GM19099 (cell line): Measurements from ENCODE around the gene PAX6.

Source experiments
- POLR2A ChIP-seq: IDR thresholded peaks from 3 replicates; pipeline ENCODE4 v1.6.1; 2011; ENCODE audit warnings: low read depth; ENCODE audit not compliant: insufficient read length; ENCODE audit errors: extremely low read depth

Gene PAX6

DNA sequence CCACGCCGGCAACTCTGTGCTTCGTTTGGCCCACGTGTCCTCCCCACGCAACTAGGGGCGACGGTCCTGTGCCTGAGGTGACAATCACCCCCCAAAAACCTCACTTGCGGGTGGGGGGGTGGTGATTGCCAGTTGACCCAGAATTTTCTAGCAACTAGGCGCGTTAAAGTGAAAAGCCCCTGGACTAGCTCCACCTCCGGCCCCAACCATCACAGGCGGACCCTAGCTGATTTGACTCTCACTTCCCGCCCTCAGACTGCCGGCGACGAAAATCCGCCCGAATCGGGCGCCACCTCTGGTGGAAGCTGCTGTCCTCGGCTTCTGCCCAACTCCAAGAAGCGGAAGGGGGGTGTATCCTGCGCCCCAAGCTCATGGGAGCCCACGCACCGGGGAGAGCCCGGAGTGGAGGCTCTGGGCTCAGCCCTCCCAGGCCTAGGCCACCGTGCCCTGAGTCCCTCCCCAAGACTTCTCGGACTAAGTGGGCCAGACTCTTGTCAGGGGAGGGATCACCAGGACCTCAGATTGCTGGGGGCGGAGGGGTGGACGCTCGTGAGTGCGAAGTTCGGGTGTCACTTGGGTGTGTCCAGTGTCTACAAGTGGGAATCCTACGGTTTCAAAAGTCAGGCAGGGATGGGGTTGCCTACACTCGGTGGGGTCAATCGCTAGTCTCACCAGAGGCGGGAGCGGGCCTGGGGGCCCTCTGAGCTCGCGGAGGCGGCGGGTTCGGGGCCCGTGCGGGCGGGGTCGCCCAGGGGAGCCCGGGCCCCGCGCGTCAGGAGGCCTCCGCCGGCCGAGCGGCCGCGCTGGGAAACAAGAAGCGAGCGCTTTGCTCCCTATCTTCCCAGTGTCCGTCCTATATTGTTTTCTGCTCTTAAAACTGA lies 12.3 kb downstream of the PAX6 start:
- no peak for TF ChIP-seq POLR2A

DNA sequence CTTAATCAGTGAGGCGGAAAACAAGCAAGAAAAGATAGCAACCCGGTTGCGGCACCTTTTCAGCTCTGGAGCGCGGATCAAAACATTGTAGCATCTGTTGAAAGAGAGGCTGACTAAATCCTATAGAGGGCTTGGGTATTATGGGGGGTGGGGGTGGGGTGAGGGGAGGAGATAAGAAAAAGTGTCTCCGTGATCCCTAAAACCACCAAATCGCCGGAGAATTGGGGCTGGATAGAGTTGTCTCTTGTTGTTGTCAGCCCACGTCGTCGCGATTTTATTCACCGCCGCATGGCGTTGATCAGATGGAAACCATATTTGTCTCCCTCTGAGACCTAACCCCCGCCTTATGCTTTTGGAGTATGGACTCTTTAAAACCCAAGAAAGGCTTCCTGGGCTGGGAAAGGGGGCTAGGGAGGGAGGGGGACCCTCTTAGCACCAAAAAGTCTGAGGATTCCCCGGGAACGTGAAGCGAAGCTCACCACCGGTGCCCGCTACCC lies 13.0 kb downstream of the PAX6 start:
- no peak for TF ChIP-seq POLR2A

DNA sequence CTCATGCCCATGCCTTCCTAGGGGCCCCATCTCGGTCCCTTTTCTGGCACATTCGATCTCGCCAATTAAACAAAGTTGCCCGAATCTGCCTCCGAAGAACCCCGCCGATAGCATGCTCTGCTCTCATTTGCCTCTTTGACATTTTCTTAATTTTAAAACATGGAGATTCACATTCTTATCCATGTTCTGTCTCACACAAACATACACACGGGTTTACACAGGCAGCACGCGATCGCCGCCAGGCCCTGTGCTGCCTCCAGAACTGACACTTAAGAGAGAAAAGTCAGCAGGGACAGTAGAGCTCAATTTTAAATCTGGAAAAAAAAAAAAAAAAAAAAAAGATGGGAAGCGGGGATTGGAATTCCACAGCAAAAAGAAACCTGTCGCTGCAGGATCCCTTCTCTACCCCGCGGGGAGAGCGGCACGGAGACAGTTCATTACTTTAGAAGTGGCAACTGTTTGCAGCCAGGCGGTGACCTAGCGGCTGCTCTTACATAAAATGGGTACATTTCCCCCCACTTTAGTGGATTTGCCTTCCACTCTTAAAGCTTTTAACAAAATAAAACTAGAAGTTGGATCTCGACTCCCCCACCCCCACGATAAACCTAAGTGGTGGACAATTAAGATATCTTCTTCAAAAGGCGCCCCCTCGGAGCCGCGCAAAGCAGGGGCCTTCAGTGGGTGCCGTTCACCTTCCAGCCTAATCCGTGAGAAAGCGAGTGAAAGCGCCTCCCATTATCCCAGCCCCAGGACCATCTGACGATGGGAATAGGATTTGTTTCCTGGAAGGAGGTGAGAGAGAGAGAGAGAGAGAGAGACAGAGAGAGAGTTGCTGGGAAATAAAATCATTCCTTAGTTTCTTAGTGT lies 13.7 kb downstream of the PAX6 start:
- no peak for TF ChIP-seq POLR2A

DNA sequence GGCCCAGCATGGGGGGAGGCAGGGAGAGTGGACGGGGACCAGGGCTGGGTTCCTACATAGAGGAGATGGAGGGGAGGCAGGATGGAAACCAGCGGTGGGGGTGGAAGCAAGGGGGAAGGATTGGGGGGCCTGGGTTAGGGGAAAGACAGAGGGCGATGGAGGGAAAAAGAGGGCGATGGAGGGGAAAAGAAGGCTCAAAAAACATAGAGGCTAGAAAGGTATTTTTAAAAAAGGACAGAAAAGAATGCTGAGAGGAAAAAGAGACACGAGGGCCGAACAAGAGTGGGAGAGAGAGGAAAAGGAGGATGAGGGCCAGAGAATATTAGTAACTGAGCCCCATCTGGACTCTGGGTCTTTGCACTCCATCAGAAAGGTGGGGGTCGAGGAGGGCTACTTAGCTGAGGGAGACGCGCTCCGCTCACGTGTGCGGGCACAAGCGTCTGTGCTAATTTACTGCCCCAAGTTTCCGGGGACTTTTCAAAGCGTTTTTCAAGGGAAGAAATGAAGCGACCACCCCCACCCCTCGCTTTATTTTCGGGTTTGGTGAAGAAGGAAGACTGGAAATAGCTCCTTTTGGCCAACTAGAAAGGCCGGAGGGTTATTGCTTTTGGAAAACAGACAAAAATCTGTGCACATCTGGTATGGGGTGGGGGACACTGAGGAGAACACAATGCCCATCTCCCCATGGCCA lies 14.5 kb downstream of the PAX6 start:
- no peak for TF ChIP-seq POLR2A

DNA sequence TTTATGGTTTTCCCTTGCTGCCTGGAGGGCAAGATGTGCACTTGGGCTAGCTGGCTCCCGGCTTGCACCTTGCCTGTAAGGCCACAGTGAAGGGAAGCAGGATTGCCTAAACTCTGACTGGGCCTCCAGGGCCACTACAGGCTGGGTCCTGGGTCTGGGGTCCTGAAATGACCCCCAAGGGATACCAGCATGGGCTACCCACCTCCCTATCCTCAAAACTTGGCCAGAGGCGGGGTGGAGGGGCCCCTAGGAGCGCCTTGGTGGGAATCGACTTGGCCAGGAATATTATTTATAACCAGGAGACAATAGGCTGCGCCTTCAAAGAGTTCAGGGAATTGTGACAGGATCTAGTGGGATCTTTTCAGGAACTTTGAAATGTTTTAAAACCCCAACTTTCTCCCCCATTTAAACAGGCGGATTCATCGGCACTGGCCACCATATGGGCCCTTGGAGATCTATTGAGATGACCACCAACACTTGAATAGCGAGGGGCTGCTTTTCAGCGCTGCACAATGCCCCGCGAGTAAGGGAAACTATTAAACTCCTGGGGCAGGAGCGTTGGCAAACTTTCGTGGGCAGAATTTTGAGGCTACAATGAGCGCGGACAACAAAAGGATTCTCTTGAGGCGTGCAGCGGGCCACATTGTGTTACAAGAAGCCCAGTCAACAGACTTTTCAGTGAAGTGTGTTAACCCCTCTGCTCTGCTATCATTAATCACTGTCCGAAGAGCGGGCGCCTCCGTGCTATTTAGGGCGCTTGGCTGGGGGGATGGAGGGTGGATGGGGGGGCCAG lies 15.2 kb downstream of the PAX6 start:
- TF ChIP-seq POLR2A, result no peak

DNA sequence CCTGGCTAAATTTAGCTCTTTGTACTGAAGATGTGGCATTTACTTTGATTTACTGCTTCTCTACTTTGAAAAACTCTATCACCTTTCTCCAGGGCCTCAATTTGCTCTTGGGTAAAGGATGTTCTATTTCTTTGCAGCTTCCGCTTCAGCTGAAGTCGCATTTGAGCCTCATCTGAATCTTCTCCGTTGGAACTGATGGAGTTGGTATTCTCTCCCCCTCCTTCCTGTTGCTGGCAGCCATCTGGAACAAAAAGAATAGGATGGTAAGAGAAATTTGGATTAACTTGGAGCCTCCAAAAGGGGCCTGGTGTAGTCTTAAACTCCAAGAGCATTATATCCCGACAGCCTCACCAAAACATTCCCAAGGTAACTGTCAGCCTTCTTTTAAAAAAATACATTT lies 16.6 kb downstream of the PAX6 start:
- TF ChIP-seq POLR2A, result no peak

DNA sequence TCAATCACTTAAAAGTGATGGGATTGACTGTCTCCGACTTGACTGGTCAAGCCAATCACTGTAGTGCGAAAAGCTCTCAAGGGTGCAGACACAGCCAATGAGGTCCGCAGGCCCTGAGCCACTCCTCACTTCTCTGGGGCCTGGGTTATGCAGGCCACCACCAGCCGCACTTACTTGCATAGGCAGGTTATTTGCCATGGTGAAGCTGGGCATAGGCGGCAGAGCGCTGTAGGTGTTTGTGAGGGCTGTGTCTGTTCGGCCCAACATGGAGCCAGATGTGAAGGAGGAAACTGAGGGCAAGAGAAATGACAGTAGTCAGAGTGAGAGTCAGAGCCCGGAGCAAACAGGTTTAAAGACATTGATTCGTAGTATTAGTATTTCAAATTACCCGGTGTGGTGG lies 17.9 kb downstream of the PAX6 start:
- TF ChIP-seq POLR2A, result no peak

DNA sequence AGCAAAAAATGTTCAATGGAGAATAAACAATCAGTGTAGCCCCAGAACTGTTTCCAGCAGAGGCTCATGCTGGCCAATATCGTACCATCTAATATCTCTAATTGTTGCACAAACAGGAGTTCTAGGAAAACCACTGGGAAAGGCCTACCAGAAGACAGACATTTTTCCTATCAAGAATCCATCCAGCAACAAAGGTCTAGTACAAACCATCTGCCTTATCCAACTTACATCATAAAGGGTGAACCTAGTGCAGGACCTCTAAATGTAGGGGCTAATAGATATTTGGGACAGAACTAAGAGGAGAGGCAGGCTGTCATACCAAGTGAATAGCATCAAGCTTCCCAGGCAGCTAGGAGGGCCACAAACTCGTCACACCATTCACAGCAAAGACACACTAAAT lies 18.7 kb downstream of the PAX6 start:
- TF ChIP-seq POLR2A, result no peak

DNA sequence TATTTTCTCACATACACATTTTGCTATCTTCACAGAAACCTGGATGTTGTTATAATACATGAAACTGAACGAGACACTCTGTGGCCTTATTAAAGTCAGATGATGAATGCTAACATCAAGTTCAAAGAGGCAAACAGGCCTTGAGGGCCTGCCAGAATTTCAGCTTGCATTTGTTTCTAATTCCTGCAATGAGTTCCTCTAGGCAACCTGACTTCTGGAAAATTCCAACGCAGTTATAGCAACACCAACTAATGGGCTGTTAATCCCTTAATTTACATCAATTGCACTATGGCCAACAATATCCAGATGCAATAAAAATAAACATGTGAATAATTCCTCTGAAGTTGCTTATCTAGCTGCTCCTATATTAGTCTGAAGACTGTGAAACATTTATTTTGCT lies 19.1 kb downstream of the PAX6 start:
- no peak for TF ChIP-seq POLR2A

DNA sequence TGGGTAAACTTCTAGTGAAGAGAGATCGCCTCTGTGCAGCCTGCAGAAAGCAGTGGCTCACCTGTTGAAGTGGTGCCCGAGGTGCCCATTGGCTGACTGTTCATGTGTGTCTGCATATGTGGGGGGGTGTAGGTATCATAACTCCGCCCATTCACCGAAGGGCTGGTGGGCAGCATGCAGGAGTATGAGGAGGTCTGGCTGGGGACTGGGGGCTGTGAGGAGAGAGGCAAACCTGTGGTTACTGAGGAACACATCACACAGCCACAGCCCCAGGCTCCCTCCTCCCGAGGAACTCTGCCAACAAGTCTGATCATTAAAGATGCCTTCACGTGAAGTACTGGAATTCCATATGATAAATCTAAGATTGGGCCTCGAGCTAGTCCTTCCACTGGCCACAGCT lies 20.5 kb downstream of the PAX6 start:
- no peak for TF ChIP-seq POLR2A

DNA sequence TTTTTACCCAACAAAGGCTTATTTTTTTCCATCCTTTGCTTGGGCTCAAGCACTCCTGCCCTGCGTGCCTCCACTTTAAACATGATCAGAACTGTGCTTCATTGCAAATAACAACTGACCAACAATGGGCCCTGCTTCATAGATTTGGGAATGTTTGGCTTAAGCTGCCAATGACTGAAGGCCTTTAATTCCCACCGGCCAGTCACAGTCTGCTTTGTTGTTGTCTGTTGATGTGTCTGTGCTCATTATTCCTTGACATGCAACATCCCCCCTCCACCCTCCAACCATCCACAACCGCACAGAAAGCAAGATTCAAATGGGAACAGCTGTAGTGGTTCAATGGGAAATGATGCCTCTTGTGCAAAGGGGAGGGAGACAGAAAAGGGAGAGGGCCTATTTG lies 23.0 kb downstream of the PAX6 start:
- no peak for TF ChIP-seq POLR2A

DNA sequence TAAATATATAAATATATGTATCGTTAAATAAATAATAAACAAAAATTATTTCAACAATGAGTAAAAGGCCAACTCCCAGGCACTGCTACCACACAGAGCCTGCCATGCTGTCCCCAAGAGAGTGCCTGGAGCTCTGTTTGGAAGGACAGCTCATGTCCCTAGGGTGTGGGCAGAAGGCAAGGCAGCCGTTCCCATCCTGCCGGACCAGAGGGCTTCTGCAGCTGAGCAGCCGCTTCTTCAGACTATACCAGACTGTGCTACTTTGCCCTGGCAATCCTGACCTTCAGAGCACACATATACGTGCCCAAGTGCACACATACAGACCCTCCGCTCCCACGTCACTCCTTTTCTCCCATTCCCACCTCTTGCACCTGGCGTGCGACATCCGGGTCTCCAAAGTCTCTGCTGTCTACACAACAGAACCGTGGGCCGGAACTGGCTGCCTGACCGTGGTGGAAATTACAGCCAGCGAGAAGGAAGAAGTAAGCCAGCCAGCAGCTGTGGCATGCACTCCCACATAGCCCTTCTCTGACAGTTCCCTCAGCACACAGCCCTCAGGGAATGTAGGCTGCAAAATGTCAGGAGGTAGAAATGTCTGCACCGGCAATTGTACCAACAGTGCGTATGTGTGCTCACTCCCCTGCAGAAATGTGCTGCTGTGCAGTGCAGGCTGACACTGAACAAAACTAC lies 24.0 kb downstream of the PAX6 start:
- TF ChIP-seq POLR2A, result no peak

DNA sequence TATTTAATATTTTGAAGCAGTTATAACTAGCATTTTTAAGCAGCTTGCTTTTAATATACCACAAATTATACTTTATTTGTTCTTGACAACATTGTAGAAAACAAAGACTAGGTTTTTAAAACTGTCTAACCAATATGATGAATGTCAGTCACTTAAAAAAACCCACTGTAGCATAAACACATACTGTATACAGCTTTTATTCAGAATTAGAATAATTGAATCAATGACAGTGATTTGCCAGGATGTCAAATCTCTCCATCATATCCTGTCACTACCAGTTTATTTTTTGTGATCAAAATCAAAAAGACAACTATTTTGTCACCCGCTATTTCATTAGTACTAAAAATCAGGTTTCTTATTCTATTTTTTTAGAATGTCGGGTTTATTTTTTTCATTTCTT lies 26.5 kb downstream of the PAX6 start:
- TF ChIP-seq POLR2A, result no peak

DNA sequence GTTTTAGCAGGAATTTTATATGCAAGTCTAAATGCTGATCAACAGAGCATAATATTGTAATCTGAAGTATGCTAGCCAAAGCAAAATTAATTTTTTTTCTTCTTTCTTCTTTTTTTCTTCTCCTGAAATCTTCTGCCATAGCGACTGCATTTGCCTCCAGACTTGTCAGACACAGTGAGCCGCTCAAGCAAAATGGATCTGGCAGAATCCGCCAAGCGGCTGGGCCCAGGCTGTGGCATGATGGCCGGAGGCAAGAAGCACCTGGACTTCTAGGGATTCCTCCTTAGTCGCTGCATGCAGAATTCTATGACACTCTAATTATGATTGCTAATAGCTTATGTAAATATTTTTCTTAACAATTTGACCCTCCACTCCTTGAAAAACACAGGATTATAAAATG lies 27.9 kb downstream of the PAX6 start:
- TF ChIP-seq POLR2A, result no peak
